ENCODE data around the gene PRAC2. TPM values are rescaled to one million over a fixed set of nuclear protein-coding genes. Genes with fewer than 3 reads are reported as not detected.

PRAC2 gene
- total RNA-seq, 4 donors from 2014 or later: not detected

GRCh38 chr17:48733632-48734328 is 10.8 kb downstream of the PRAC2 start:
- DNase-seq (ENCODE audit: low spot score in 2 of 2): no peak
- 18% methylated on average over 22 of the region's 22 CpGs for WGBS
- Histone ChIP-seq H3K4me3 (no peak overlapping the region), H3K27ac (no peak overlapping the region), H3K27me3 (peaks cover 100% of the 10 kb centered on the region), H3K36me3 (no peaks in the 10 kb centered on the region), H3K9me3 (no peaks in the 10 kb centered on the region), H3K4me1 (peaks cover 14% of the 10 kb centered on the region)
- TF ChIP-seq EP300 (IDR thresholded peaks at IDR 0.05) (no peak), POLR2A (IDR thresholded peaks at IDR 0.05) (no peak), POLR2AphosphoS5 (IDR thresholded peaks at IDR 0.05) (no peak), CTCF (IDR thresholded peaks at IDR 0.05) (no peak)

DNA sequence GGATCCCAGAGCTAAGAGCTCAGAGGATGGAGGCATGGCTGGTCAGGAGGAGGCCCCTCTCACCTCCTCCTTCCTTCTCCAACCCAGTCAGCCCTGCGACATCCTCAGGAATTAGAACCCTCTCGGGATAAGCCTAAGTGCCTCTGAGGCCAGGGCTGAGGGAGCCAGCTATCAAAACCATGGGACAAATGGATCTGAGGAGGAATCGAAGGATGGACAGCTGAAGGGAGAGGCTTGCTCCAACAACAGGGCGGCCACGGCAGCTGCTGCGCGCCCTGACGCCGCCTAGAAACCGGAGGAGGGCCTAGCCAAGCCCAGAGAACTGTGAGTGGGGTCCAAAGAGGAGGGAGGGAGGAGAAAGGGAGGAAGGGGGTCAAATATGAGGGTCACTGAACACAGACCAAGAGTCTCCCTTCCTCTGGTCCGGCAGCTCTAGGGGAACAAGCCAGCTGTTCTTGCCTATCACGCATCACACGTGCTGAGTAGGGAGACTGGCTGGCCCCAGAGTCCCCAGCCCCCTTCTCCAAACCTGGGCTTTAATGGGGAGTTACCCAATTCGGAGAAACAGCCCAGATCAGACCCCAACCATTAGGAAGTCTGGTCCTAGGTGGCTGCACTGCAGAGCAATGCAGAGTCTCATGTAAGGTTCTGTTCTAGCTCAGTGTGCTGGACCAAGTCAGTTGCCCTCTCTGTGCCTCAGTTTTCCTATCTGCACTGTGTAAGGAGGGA is 11.5 kb downstream of the PRAC2 start:
- Histone ChIP-seq H3K36me3 (no peaks in the 10 kb centered on the region), H3K27ac (no peak overlapping the region), H3K27me3 (peaks cover 100% of the 10 kb centered on the region), H3K4me3 (no peak overlapping the region), H3K4me1 (peaks cover 14% of the 10 kb centered on the region), H3K9me3 (no peaks in the 10 kb centered on the region)
- 25% methylated on average over 13 of the region's 14 CpGs for WGBS
- DNase-seq (ENCODE audit: low spot score in 2 of 2): no peak
- TF ChIP-seq POLR2AphosphoS5 (IDR thresholded peaks at IDR 0.05) (no peak), EP300 (IDR thresholded peaks at IDR 0.05) (no peak), CTCF (IDR thresholded peaks at IDR 0.05) (no peak), POLR2A (IDR thresholded peaks at IDR 0.05) (no peak)

DNA sequence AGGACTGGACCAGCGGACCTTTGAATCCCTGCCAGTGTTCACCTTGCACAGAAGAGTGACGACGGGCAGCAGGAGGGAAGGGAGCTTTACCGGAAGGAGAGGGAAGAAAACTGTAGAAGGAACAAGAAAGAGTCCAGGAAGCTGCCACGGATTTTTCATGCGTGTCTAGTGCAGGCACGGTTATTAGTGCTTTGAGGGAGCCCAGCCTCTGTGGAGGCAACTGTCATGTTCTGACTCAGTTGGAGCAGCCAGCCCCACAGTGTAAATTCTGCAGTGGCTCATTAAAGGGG is 12.0 kb downstream of the PRAC2 start:
- no peak for DNase-seq (ENCODE audit: low spot score in 2 of 2)
- Histone ChIP-seq H3K27ac (no peak overlapping the region), H3K4me1 (peaks cover 14% of the 10 kb centered on the region), H3K36me3 (no peaks in the 10 kb centered on the region), H3K27me3 (peaks cover 100% of the 10 kb centered on the region), H3K4me3 (no peak overlapping the region), H3K9me3 (no peaks in the 10 kb centered on the region)
- 10% methylated on average over 7 of the region's 7 CpGs for whole genome bisulfite sequencing
- TF ChIP-seq POLR2AphosphoS5 (IDR thresholded peaks at IDR 0.05): no peak
- TF ChIP-seq EP300 (IDR thresholded peaks at IDR 0.05): no peak
- TF ChIP-seq POLR2A (IDR thresholded peaks at IDR 0.05): no peak
- TF ChIP-seq CTCF (IDR thresholded peaks at IDR 0.05): no peak

- no peak overlapping the region for H3K27ac ChIP-seq
- peaks cover 14% of the 10 kb centered on the region for H3K4me1 ChIP-seq
- no peak overlapping the region for H3K4me3 ChIP-seq
- TF ChIP-seq EP300 (IDR thresholded peaks at IDR 0.05): no peak
- no peak for TF ChIP-seq CTCF (IDR thresholded peaks at IDR 0.05)
- no peak for TF ChIP-seq POLR2A (IDR thresholded peaks at IDR 0.05)
- no peaks in the 10 kb centered on the region for H3K36me3 ChIP-seq
- 73% methylated on average over 4 of the region's 4 CpGs for WGBS
- no peak for DNase-seq (ENCODE audit: low spot score in 2 of 2)
- no peaks in the 10 kb centered on the region for H3K9me3 ChIP-seq
- peaks cover 100% of the 10 kb centered on the region for H3K27me3 ChIP-seq
Measured at GRCh38 chr17:48737330-48738043, 14.5 kb downstream of the PRAC2 start.

DNA sequence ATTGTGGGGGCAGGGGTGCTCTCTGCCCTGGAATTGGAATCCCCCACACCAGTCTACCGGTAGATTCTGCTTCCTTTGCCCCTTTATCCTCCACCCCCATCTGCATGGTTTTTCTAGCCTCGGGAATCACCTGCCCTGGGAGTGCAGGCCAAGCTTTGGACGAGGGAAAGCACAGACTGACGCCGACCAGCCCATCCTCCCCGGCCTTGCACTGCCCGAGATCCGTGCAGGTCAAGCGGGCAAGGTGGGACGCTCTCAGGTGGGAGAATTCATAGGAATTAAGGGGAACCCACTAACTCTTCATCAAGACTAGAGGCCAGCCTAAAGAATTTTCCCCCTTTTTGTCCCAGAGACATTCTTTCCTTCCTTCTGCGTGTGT is 15.4 kb downstream of the PRAC2 start:
- Histone ChIP-seq H3K4me3 (no peak overlapping the region), H3K27ac (no peak overlapping the region), H3K4me1 (peaks cover 6% of the 10 kb centered on the region), H3K9me3 (no peaks in the 10 kb centered on the region), H3K36me3 (no peaks in the 10 kb centered on the region), H3K27me3 (peaks cover 100% of the 10 kb centered on the region)
- WGBS: 10% methylated on average over 10 of the region's 11 CpGs
- TF ChIP-seq EP300 (IDR thresholded peaks at IDR 0.05): no peak
- TF ChIP-seq CTCF (IDR thresholded peaks at IDR 0.05): no peak
- TF ChIP-seq POLR2AphosphoS5 (IDR thresholded peaks at IDR 0.05): no peak
- TF ChIP-seq POLR2A (IDR thresholded peaks at IDR 0.05): no peak
- DNase-seq (ENCODE audit: low spot score in 2 of 2): no peak

Data from suprapubic skin (tissue), 4 donors.